SK-N-SH (cell line): Measurements from ENCODE around the gene GPT2. TPM values are rescaled to one million over a fixed set of nuclear protein-coding genes. Genes with fewer than 3 reads are reported as not detected.

ENCODE experiments used
- CTCF ChIA-PET: fragments of 300-600, 350-600 bp; formaldehyde crosslinking; extraction: SDS; loops from one replicate; lab custom pipeline; 2021; lab: Yijun Ruan, JAX
- POLR2A ChIA-PET: fragments of 350-600 bp; sonication (Branson Sonifier 250); formaldehyde crosslinking; extraction: SDS; loops from one replicate; lab custom pipeline; 2020; ENCODE audit warnings: antibody characterized with exemption, inconsistent platforms; lab: Yijun Ruan, JAX
- DNase-seq: peaks from one replicate; pipeline ENCODE4 v3.0.0; 2012
- H2AFZ ChIP-seq: fragments of 200-600 bp; sonication (generic); 2 replicates; pipeline ENCODE4 v1.8.1; 2016; ENCODE audit warnings: antibody characterized with exemption, mild to moderate bottlenecking, low read depth
- H3F3A ChIP-seq: fragments of 200-600 bp; sonication (generic); replicated peaks from 2 replicates; pipeline ENCODE3; 2016; ENCODE audit warnings: antibody characterized with exemption, mild to moderate bottlenecking; ENCODE audit not compliant: insufficient read depth
- H3K27ac ChIP-seq, 2 experiments: fragments of 200-500 bp in 1 of 2; fragments of 200-600 bp in 1 of 2; sonication (Bioruptor generic) in 1 of 2; sonication (generic), shearing (Covaris generic) in 1 of 2; 2 replicates each; pipeline versions ENCODE4 v1.5.1 to v1.6.1; 2014 to 2016; ENCODE audit warnings: low read depth in 2 of 2, inconsistent platforms in 1 of 2, low read length in 1 of 2, mild to moderate bottlenecking in 1 of 2, mixed read lengths in 1 of 2
- H3K27me3 ChIP-seq: fragments of 200-600 bp; sonication (generic), shearing (Covaris generic); 2 replicates; pipeline ENCODE4 v1.6.1; 2016; ENCODE audit warnings: mixed run types; ENCODE audit not compliant: insufficient read depth
- H3K36me3 ChIP-seq, 2 experiments: fragments of 200-500 bp in 1 of 2; fragments of 200-600 bp in 1 of 2; sonication (Bioruptor generic) in 1 of 2; sonication (generic) in 1 of 2; replicated peaks in 1 of 2; 2 replicates each; pipeline versions ENCODE3 to v1.5.1; 2014 to 2016; ENCODE audit warnings: low read length in 1 of 2, mild to moderate bottlenecking in 1 of 2; ENCODE audit not compliant: insufficient read depth in 2 of 2, control insufficient read depth in 1 of 2
- H3K4me1 ChIP-seq, 2 experiments: fragments of 200-500 bp in 1 of 2; fragments of 200-600 bp in 1 of 2; sonication (Bioruptor generic) in 1 of 2; sonication (generic), shearing (Covaris generic) in 1 of 2; 2 replicates each; pipeline versions ENCODE4 v1.5.1 to v1.6.1; 2014 to 2016; ENCODE audit warnings: low read depth in 1 of 2, low read length in 1 of 2, mixed run types in 1 of 2; ENCODE audit not compliant: insufficient read depth in 2 of 2, control insufficient read depth in 1 of 2
- H3K4me2 ChIP-seq: fragments of 200-600 bp; sonication (generic), shearing (Covaris generic); 2 replicates; pipeline ENCODE4 v1.6.1; 2017; ENCODE audit warnings: mixed run types
- H3K4me3 ChIP-seq, 2 experiments: fragments of 200-500 bp in 1 of 2; fragments of 200-600 bp in 1 of 2; sonication (Bioruptor generic) in 1 of 2; sonication (generic), shearing (Covaris generic) in 1 of 2; 2 replicates each; pipeline versions ENCODE4 v1.5.1 to v1.8.1; 2014 to 2016; ENCODE audit warnings: low read depth in 2 of 2, inconsistent platforms in 1 of 2, low read length in 1 of 2, mild to moderate bottlenecking in 1 of 2, mixed read lengths in 1 of 2, moderate library complexity in 1 of 2
- H3K79me2 ChIP-seq: fragments of 200-600 bp; sonication (generic); 2 replicates; pipeline ENCODE4 v1.8.1; 2017; ENCODE audit warnings: mild to moderate bottlenecking; ENCODE audit not compliant: insufficient read depth
- H3K9ac ChIP-seq: fragments of 200-600 bp; sonication (generic); 2 replicates; pipeline ENCODE4 v1.6.1; 2017; ENCODE audit warnings: mixed run types
- H3K9me2 ChIP-seq: fragments of 200-600 bp; sonication (generic); 2 replicates; pipeline ENCODE4 v1.6.1; 2017; ENCODE audit warnings: mixed run types
- H3K9me3 ChIP-seq: fragments of 200-600 bp; sonication (generic); 2 replicates; pipeline ENCODE4 v1.6.1; 2017; ENCODE audit warnings: mixed run types, mild to moderate bottlenecking, moderate library complexity
- H4K20me1 ChIP-seq: fragments of 200-600 bp; sonication (generic); 2 replicates; pipeline ENCODE4 v1.6.1; 2017; ENCODE audit warnings: mild to moderate bottlenecking, mixed run types; ENCODE audit not compliant: insufficient read depth
- CTCF ChIP-seq: fragments of 200-600 bp; sonication (generic); IDR thresholded peaks from 2 replicates; pipeline ENCODE4 v1.6.1; 2017; ENCODE audit warnings: antibody characterized with exemption, mild to moderate bottlenecking, moderate library complexity
- EZH2phosphoT487 ChIP-seq: fragments of 200-600 bp; sonication (generic); IDR thresholded peaks from 2 replicates; pipeline ENCODE4 v1.6.1; 2017; ENCODE audit warnings: low read depth, mixed run types, mild to moderate bottlenecking, antibody characterized with exemption, moderate library complexity, borderline replicate concordance
- FOSL2 ChIP-seq: IDR thresholded peaks from 2 replicates; pipeline ENCODE4 v1.4.0; 2012; ENCODE audit warnings: low read depth, mild to moderate bottlenecking, moderate library complexity, borderline replicate concordance
- FOXJ3 ChIP-seq: sonication (generic); formaldehyde crosslinking; IDR thresholded peaks from 2 replicates; pipeline ENCODE4 v1.5.1; 2020; ENCODE audit warnings: mild to moderate bottlenecking, missing genetic modification reagents
- GATA2 ChIP-seq: sonication (generic); formaldehyde crosslinking; IDR thresholded peaks from 2 replicates; pipeline ENCODE4 v1.5.0; 2020; ENCODE audit warnings: mild to moderate bottlenecking, missing genetic modification reagents
- IRF3 ChIP-seq: fragments of 150-350 bp; IDR thresholded peaks from 2 replicates; pipeline ENCODE4 v1.6.1; 2016; ENCODE audit warnings: mild to moderate bottlenecking, low read depth, low read length
- JUND ChIP-seq: IDR thresholded peaks from 2 replicates; pipeline ENCODE4 v1.4.0; 2012
- MEF2A ChIP-seq: IDR thresholded peaks from 2 replicates; pipeline ENCODE4 v1.4.0; 2012; ENCODE audit warnings: low read depth, borderline replicate concordance
- MXI1 ChIP-seq: IDR thresholded peaks from 2 replicates; pipeline ENCODE4 v1.6.1; 2012; ENCODE audit warnings: mild to moderate bottlenecking, low read depth, low read length, improper control_type of control experiment
- NFIC ChIP-seq: IDR thresholded peaks from 2 replicates; pipeline ENCODE4 v1.4.0; 2012; ENCODE audit warnings: borderline replicate concordance
- NRF1 ChIP-seq: IDR thresholded peaks from 2 replicates; pipeline ENCODE4 v1.6.1; 2012; ENCODE audit warnings: low read depth, mild to moderate bottlenecking, low read length
- PBX3 ChIP-seq: IDR thresholded peaks from 2 replicates; pipeline ENCODE4; 2012
- RAD21 ChIP-seq: IDR thresholded peaks from 2 replicates; pipeline ENCODE4 v1.6.1; 2012; ENCODE audit warnings: mild to moderate bottlenecking, low read length
- RCOR1 ChIP-seq: fragments of 150-350 bp; IDR thresholded peaks from 2 replicates; pipeline ENCODE4 v1.6.1; 2017; ENCODE audit warnings: antibody characterized with exemption, low read length
- RFX5 ChIP-seq: IDR thresholded peaks from 2 replicates; pipeline ENCODE4 v1.6.1; 2012; ENCODE audit warnings: mild to moderate bottlenecking, improper control_type of control experiment, low read length
- YY1 ChIP-seq: IDR thresholded peaks from 2 replicates; pipeline ENCODE4 v1.4.0; 2012; ENCODE audit warnings: low read depth, mild to moderate bottlenecking
- ZBTB33 ChIP-seq: IDR thresholded peaks from 2 replicates; pipeline ENCODE4 v1.4.0; 2012; ENCODE audit warnings: low read depth, borderline replicate concordance
- WGBS: methylation state at CpG from one replicate; pipeline ENCODE4 v1.1.6; 2017; ENCODE audit warnings: low lambda C conversion rate; 5-methylcytosine and 5-hydroxymethylcytosine counted together
- polyA plus RNA-seq, 3 experiments: library from polyadenylated mRNA; depleted of rRNA; stranded (reverse); fragments of >200 nt; gene quantifications; 2 replicates each; pipeline ENCODE4 v1.2.3, GENCODE V29; 2012

GPT2 gene
- polyA plus RNA-seq, 1 of the 3 experiments (the other 2 are of a cell fraction): 19.9 TPM

GRCh38 chr16:46932802-46933201 lies 48.6 kb downstream of the GPT2 start:
- no peaks in the 10 kb centered on the region for H3F3A ChIP-seq
- no peaks in the 10 kb centered on the region for H3K9me3 ChIP-seq
- H2AFZ ChIP-seq: no peak overlapping the region
- POLR2A ChIA-PET: no interaction called here
- H3K9ac ChIP-seq: no peak overlapping the region
- no peak for TF ChIP-seq ZBTB33
- TF ChIP-seq MXI1: no peak
- no peak for TF ChIP-seq RAD21
- TF ChIP-seq CTCF: no peak
- no peak for TF ChIP-seq GATA2 (CRISPR knock-in tag)
- TF ChIP-seq EZH2phosphoT487: no peak
- no peak for TF ChIP-seq RCOR1
- TF ChIP-seq IRF3: no peak
- no peak for TF ChIP-seq NRF1
- no peak for TF ChIP-seq FOXJ3 (CRISPR knock-in tag)
- TF ChIP-seq YY1: no peak
- no peak for TF ChIP-seq NFIC
- TF ChIP-seq MEF2A: no peak
- TF ChIP-seq RFX5: no peak
- TF ChIP-seq PBX3: no peak
- no peak for TF ChIP-seq JUND
- TF ChIP-seq FOSL2: no peak
- no peak overlapping the region for H3K4me2 ChIP-seq
- DNase-seq: no peak
- CTCF ChIA-PET: interaction anchor here (0.7 to 1.4 kb wide), 3 partner anchors 11 to 1234 kb away, joined by 3 to 4 read pairs (median 3); no protein-coding TSS in a partner anchor
- no peak overlapping the region for H3K27ac ChIP-seq
- WGBS: 89% methylated on average over 7 of the region's 7 CpGs
- H3K9me2 ChIP-seq: no peaks in the 10 kb centered on the region
- no peaks in the 10 kb centered on the region for H4K20me1 ChIP-seq
- H3K27me3 ChIP-seq: no peaks in the 10 kb centered on the region
- H3K4me3 ChIP-seq: no peak overlapping the region
- H3K79me2 ChIP-seq: no peaks in the 10 kb centered on the region
- H3K36me3 ChIP-seq: peaks cover 5 to 7% of the 10 kb centered on the region in 2 experiments
- no peaks in the 10 kb centered on the region for H3K4me1 ChIP-seq
